Epithelial cell of proximal tubule (primary cell): ENCODE measurements around the gene LMO4. TPM values are rescaled to one million over a fixed set of nuclear protein-coding genes. Genes with fewer than 3 reads are reported as not detected.

ENCODE experiments used
- DNase-seq: peaks from one replicate; pipeline ENCODE4 v3.0.0-alpha.2; 2011; ENCODE audit warnings: low read depth
- H3K4me3 ChIP-seq: 2 replicates; pipeline ENCODE4 v1.5.1; 2011; ENCODE audit warnings: low read depth, mild to moderate bottlenecking, low read length
- CTCF ChIP-seq: conservative IDR thresholded peaks from 2 replicates; pipeline ENCODE4 v1.5.1; 2012; ENCODE audit warnings: low read depth, mild to moderate bottlenecking, low read length
- total RNA-seq: library from RNA; depleted of rRNA; stranded (reverse); fragments of >200 nt; gene quantifications from 2 replicates; pipeline ENCODE4 v1.2.3, GENCODE V29; 2015

The LMO4 gene
- total RNA-seq, 1 donor from 2014 or later, result 23.4 TPM

- no peak for TF ChIP-seq CTCF
These were observed 1.1 kb upstream of the LMO4 start for GRCh38 chr1:87327376-87328271.

GRCh38 chr1:87329051-87329525, 408 bp downstream of the LMO4 start:
- no peak for TF ChIP-seq CTCF
- DNase-seq, result no peak
- H3K4me3 ChIP-seq, result peak overlapping the region; percentile 83

More at GRCh38 chr1:87327376-87328271, 1.1 kb upstream of the LMO4 start:
- H3K4me3 ChIP-seq, result peak overlapping the region; percentile 91
- no peak for DNase-seq

GRCh38 chr1:87329526-87330056, 911 bp downstream of the LMO4 start:
- no peak for DNase-seq
- TF ChIP-seq CTCF, result no peak
- H3K4me3 ChIP-seq, result peak overlapping the region; percentile 83

- no peak for DNase-seq
- no peak for TF ChIP-seq CTCF
- H3K4me3 ChIP-seq, result peak overlapping the region; percentile 83
These were observed 1.6 kb downstream of the LMO4 start for GRCh38 chr1:87330057-87330884.

GRCh38 chr1:87330885-87331364, 2.2 kb downstream of the LMO4 start:
- H3K4me3 ChIP-seq, result peak overlapping the region; percentile 83
- no peak for TF ChIP-seq CTCF
- no peak for DNase-seq

DNA sequence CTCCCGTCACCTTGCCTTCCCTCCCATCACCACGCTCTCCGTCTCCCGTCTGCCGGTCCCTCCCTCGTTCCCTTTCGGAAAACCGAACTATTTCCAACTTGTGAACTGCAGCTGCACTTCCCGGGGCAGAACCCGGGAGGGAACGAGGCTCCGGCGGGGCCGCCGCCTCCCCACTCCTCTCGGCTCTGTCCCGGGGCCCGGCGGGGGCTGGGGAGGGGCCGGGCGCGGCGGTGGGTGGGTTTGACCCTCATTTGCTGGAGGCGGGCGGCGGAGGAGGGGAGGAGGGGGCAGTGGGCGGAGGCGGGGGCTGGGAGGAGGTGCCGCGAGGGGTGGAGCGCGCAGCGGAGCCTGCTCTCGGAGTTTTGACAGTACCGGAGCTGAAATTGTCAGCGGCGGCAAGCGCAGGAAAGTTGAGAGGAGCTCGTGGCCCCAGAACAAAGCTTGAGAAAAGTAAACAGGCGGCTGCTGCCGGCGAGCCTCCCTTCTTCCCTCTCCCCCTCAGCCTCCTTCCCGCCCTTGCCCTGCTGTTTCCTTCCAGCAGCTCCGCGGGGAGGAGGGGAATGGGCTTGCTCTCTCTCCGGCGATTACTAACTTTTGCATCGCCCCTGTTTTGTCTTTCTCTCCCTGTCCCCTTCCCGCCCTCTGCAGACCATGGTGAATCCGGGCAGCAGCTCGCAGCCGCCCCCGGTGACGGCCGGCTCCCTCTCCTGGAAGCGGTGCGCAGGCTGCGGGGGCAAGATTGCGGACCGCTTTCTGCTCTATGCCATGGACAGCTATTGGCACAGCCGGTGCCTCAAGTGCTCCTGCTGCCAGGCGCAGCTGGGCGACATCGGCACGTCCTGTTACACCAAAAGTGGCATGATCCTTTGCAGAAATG, 2.9 kb downstream of the LMO4 start:
- DNase-seq, result no peak
- TF ChIP-seq CTCF, result peak; percentile 28
- peak overlapping the region; percentile 83 for H3K4me3 ChIP-seq
